Omental fat pad (tissue), 4 donors: ENCODE data around the gene LPIN1. TPM values are rescaled to one million over a fixed set of nuclear protein-coding genes. Genes with fewer than 3 reads are reported as not detected.

Source experiments
- ATAC-seq: fragments of 150-250 bp; one replicate; pipeline ENCODE4 v1.9.1; 2016; ENCODE audit warnings: mild to moderate bottlenecking, moderate library complexity; ENCODE audit not compliant: low FRiP score
- DNase-seq: peaks from one replicate; pipeline ENCODE4 v3.0.0-alpha.2; 2019; ENCODE audit warnings: low spot score
- CTCF ChIP-seq, 3 donors: fragments of 450-650 bp; IDR thresholded peaks; one replicate each; pipeline ENCODE4 v1.5.1; 2016 to 2017; ENCODE audit warnings: antibody characterized with exemption in 3 of 3, mild to moderate bottlenecking in 3 of 3, moderate library complexity in 2 of 3
- total RNA-seq, 4 donors: library from RNA; depleted of rRNA; stranded (reverse); fragments of >200 nt; gene quantifications; one replicate each; pipeline ENCODE4 v1.1.0, GENCODE V29; 2016

Gene LPIN1
- total RNA-seq, 4 donors from 2014 or later = 72.8 to 104 (median 89.1) TPM

- TF ChIP-seq CTCF (IDR thresholded peaks at IDR 0.05) = no peak
- DNase-seq = no peak
- ATAC-seq = no peak
These were observed 53.4 kb downstream of the LPIN1 start for GRCh38 chr2:11799826-11800225.

- ATAC-seq = no peak
- no peak for TF ChIP-seq CTCF (IDR thresholded peaks at IDR 0.05)
- no peak for DNase-seq
These were observed 56.4 kb downstream of the LPIN1 start for GRCh38 chr2:11802782-11803191.

DNA sequence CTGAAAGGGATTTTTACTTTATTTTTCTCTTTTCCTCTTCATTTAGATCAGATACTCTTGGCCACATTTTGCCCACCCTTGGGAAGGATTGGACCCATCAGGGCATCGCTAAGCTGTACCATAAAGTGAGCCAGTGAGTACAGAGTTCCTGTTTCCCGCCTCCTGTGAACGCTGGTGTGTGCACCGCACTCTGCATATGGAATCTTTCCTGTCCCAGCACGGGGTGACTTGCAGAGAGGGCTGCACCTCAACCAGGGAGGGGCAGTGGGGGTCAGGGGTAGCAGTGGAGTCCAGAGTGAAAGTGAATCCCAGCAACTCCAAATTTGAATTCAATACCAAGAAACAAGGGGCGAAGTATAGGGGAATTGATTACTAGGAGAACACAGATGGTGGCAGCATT lies 58.6 kb downstream of the LPIN1 start:
- no peak for TF ChIP-seq CTCF (IDR thresholded peaks at IDR 0.05)
- DNase-seq (no peak), ATAC-seq (no peak)

DNA sequence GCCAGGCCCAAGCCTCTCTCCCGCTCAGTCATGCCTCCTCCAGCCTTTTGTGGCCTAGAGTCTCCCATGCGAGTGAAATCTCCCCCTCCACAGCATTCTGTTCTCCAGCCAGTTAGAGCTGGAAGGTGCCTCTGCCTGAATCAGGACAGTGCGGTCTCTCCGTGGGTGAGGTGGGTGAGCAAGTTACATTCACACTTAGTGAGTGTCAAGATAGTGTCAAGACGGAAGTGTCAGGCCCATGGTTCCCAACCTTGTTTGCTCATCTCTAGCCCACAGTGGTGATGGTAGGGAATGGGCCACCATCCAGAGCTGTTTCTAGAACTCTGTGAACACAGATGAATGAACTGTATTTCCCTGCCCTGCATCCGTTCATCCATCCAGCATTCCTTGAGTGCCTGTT lies 59.5 kb downstream of the LPIN1 start:
- no peak for DNase-seq
- no peak for ATAC-seq
- TF ChIP-seq CTCF (IDR thresholded peaks at IDR 0.05) = no peak

GRCh38 chr2:11807156-11808015 lies 61.0 kb downstream of the LPIN1 start:
- no peak for TF ChIP-seq CTCF (IDR thresholded peaks at IDR 0.05)
- DNase-seq = no peak
- ATAC-seq = no peak

DNA sequence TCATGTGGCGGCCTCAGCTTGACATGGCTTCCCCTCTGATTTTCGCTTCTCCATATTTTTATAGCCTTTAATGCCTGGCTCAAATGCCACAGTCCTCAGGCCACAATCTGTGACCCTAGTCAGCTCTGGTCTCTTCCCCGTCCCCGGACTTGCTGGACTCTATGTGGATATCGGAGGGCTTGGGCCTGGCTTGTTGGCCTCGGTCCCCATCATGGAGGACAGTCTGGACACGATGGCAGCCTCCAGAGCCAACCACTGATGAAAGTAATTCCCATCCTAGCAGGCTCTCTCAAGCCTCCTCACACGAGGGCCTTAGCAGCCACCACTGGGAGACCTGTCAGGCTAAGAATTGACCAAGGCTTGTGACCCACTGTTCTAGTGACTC lies 61.6 kb downstream of the LPIN1 start:
- TF ChIP-seq CTCF (IDR thresholded peaks at IDR 0.05) = no peak
- ATAC-seq = no peak
- DNase-seq = no peak

- DNase-seq (no peak), ATAC-seq (no peak)
- TF ChIP-seq CTCF (IDR thresholded peaks at IDR 0.05) = no peak
These were observed 63.3 kb downstream of the LPIN1 start for GRCh38 chr2:11809586-11810236.
